Astrocyte (in vitro differentiated cells and primary cell): ENCODE data around the gene OTOGL. TPM values are rescaled to one million over a fixed set of nuclear protein-coding genes. Genes with fewer than 3 reads are reported as not detected.

Experiments
- DNase-seq: peaks from one replicate; pipeline ENCODE4 v3.0.0-alpha.2; 2010; ENCODE audit warnings: low read depth
- FAIRE-seq: peaks from 2 replicates; lab custom pipeline; 2011; peaks lifted over from hg19 to GRCh38; lab: Jason Lieb, UNC
- H2AFZ ChIP-seq: 2 replicates; pipeline ENCODE4 v1.6.0; 2012; ENCODE audit warnings: low read depth, low read length, inconsistent platforms
- H3K27ac ChIP-seq: 2 replicates; pipeline ENCODE4 v1.5.1; 2011; ENCODE audit warnings: low read depth, low read length, inconsistent platforms
- H3K27me3 ChIP-seq: 2 replicates; pipeline ENCODE4 v1.6.0; 2011; ENCODE audit warnings: low read length, inconsistent platforms; ENCODE audit not compliant: insufficient read depth
- H3K36me3 ChIP-seq: 2 replicates; pipeline ENCODE4 v1.5.1; 2011; ENCODE audit warnings: low read length, inconsistent platforms; ENCODE audit not compliant: insufficient read depth
- H3K4me1 ChIP-seq: 2 replicates; pipeline ENCODE4 v1.5.1; 2011; ENCODE audit warnings: low read length, inconsistent platforms; ENCODE audit not compliant: insufficient read depth
- H3K4me2 ChIP-seq: 2 replicates; pipeline ENCODE4 v1.6.0; 2012; ENCODE audit warnings: low read length, inconsistent platforms
- H3K4me3 ChIP-seq: 2 replicates; pipeline ENCODE4 v1.5.1; 2011; ENCODE audit warnings: low read depth, mild to moderate bottlenecking, low read length, inconsistent platforms; ENCODE audit not compliant: insufficient read depth
- H3K79me2 ChIP-seq: 2 replicates; pipeline ENCODE4 v1.6.0; 2012; ENCODE audit warnings: mild to moderate bottlenecking, low read length, inconsistent platforms; ENCODE audit not compliant: insufficient read depth
- H3K9ac ChIP-seq: 2 replicates; pipeline ENCODE4 v1.6.0; 2012; ENCODE audit warnings: mild to moderate bottlenecking, low read length, inconsistent platforms
- H3K9me3 ChIP-seq: 2 replicates; pipeline ENCODE4 v1.5.1; 2012; ENCODE audit warnings: low read depth, mild to moderate bottlenecking, low read length, inconsistent platforms; ENCODE audit not compliant: insufficient read depth
- H4K20me1 ChIP-seq: 2 replicates; pipeline ENCODE4 v1.6.0; 2012; ENCODE audit warnings: low read length, inconsistent platforms; ENCODE audit not compliant: insufficient read depth
- H3K27ac Mint-ChIP-seq: one replicate; pipeline ENCODE4 v1.8.0; 2021; ENCODE audit warnings: mild to moderate bottlenecking, mixed read lengths; ENCODE audit not compliant: unreplicated experiment
- H3K27me3 Mint-ChIP-seq: one replicate; pipeline ENCODE4 v1.8.0; 2021; ENCODE audit warnings: low read depth, mixed read lengths; ENCODE audit not compliant: unreplicated experiment
- H3K36me3 Mint-ChIP-seq: one replicate; pipeline ENCODE4 v1.8.0; 2021; ENCODE audit warnings: low read depth, mixed read lengths; ENCODE audit not compliant: unreplicated experiment
- H3K4me1 Mint-ChIP-seq: one replicate; pipeline ENCODE4 v1.8.0; 2021; ENCODE audit warnings: low read depth, mixed read lengths; ENCODE audit not compliant: unreplicated experiment
- H3K4me3 Mint-ChIP-seq: one replicate; pipeline ENCODE4 v1.8.0; 2021; ENCODE audit warnings: mild to moderate bottlenecking, moderate library complexity, mixed read lengths; ENCODE audit not compliant: unreplicated experiment
- H3K9me3 Mint-ChIP-seq: one replicate; pipeline ENCODE4 v1.8.0; 2021; ENCODE audit warnings: mild to moderate bottlenecking, mixed read lengths; ENCODE audit not compliant: unreplicated experiment
- EZH2 ChIP-seq: IDR thresholded peaks from 2 replicates; pipeline ENCODE4 v1.6.1; 2012; ENCODE audit warnings: mild to moderate bottlenecking, low read length, inconsistent platforms; ENCODE audit not compliant: insufficient read depth
- total RNA-seq: library from RNA; stranded (reverse); gene quantifications from 2 replicates; pipeline ENCODE4 v1.2.1, GENCODE V29; 2021
- TF ChIP-seq, protein P1 (sequence below): IDR thresholded peaks from 2 replicates; pipeline ENCODE4 v1.5.1; 2011; ENCODE audit warnings: low read depth, mild to moderate bottlenecking, inconsistent platforms, low read length, moderate library complexity; ENCODE audit not compliant: insufficient read depth

The OTOGL gene
- total RNA-seq, 1 donor from 2014 or later = 0.16 TPM

DNA sequence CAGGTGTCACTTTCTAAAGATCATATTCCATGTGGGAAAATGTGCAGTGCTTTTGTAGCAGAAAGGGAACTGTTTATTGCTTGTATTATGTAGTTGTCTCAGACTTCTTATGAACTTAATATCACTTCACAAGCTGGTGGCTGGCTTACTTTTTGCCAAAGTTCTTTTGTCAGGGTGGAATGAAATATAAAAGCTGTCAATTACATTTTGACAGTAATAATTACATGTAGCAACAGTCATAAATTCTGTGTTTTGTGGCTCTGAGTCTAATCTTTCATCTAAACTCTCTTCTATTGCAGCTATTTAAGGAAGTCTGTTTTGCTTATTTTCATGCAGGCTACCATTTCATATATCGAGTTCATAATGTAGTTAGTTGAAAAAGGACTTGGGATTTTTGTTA is 106.6 kb downstream of the OTOGL start:
- Mint-ChIP-seq H3K4me1 (peaks cover 4% of the 10 kb centered on the region), H3K27me3 (no peaks in the 10 kb centered on the region), H3K9me3 (peaks cover 2% of the 10 kb centered on the region), H3K36me3 (no peaks in the 10 kb centered on the region), H3K4me3 (no peak overlapping the region), H3K27ac (no peak overlapping the region)
- H2AFZ ChIP-seq = no peak overlapping the region
- no peaks in the 10 kb centered on the region for H3K36me3 ChIP-seq
- no peaks in the 10 kb centered on the region for H3K27me3 ChIP-seq
- no peak for DNase-seq
- no peak for FAIRE-seq
- H3K4me1 ChIP-seq = no peaks in the 10 kb centered on the region
- no peaks in the 10 kb centered on the region for H4K20me1 ChIP-seq
- H3K79me2 ChIP-seq = no peaks in the 10 kb centered on the region
- H3K9ac ChIP-seq = no peak overlapping the region
- H3K9me3 ChIP-seq = no peaks in the 10 kb centered on the region
- H3K4me3 ChIP-seq = no peak overlapping the region
- H3K27ac ChIP-seq = no peak overlapping the region
- no peak overlapping the region for H3K4me2 ChIP-seq
- no peak for TF ChIP-seq EZH2
- TF ChIP-seq, protein P1, sequence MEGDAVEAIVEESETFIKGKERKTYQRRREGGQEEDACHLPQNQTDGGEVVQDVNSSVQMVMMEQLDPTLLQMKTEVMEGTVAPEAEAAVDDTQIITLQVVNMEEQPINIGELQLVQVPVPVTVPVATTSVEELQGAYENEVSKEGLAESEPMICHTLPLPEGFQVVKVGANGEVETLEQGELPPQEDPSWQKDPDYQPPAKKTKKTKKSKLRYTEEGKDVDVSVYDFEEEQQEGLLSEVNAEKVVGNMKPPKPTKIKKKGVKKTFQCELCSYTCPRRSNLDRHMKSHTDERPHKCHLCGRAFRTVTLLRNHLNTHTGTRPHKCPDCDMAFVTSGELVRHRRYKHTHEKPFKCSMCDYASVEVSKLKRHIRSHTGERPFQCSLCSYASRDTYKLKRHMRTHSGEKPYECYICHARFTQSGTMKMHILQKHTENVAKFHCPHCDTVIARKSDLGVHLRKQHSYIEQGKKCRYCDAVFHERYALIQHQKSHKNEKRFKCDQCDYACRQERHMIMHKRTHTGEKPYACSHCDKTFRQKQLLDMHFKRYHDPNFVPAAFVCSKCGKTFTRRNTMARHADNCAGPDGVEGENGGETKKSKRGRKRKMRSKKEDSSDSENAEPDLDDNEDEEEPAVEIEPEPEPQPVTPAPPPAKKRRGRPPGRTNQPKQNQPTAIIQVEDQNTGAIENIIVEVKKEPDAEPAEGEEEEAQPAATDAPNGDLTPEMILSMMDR = no peak

DNA sequence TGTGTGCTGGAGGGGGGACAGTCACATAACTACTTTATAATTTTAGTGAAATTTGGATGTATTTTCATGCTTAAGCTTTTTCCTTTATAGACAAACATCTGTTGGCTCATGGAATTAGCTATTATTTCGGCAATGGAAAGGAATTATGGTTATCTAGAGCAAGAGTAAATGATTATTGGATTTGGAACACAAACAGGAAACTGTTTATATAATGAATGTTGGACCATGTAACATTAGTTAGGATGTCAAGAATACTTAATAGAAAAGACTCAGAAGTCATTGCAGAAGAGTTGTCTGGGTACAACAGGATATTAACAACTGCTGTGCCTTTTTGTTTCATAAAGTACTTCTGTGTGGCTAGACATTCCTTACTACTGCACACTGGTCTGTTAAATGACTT is 108.7 kb downstream of the OTOGL start:
- no peak for FAIRE-seq
- Mint-ChIP-seq H3K36me3 (no peaks in the 10 kb centered on the region), H3K9me3 (no peaks in the 10 kb centered on the region), H3K27me3 (no peaks in the 10 kb centered on the region), H3K4me3 (no peak overlapping the region), H3K27ac (no peak overlapping the region), H3K4me1 (peaks cover 12% of the 10 kb centered on the region)
- no peak for DNase-seq
- no peaks in the 10 kb centered on the region for H3K79me2 ChIP-seq
- no peaks in the 10 kb centered on the region for H3K36me3 ChIP-seq
- no peak overlapping the region for H3K9ac ChIP-seq
- no peaks in the 10 kb centered on the region for H3K9me3 ChIP-seq
- H4K20me1 ChIP-seq = no peaks in the 10 kb centered on the region
- no peak overlapping the region for H3K4me2 ChIP-seq
- no peak overlapping the region for H3K27ac ChIP-seq
- TF ChIP-seq, protein P1 = no peak
- no peak for TF ChIP-seq EZH2
- no peak overlapping the region for H2AFZ ChIP-seq
- H3K27me3 ChIP-seq = no peaks in the 10 kb centered on the region
- no peaks in the 10 kb centered on the region for H3K4me1 ChIP-seq
- H3K4me3 ChIP-seq = no peak overlapping the region

DNA sequence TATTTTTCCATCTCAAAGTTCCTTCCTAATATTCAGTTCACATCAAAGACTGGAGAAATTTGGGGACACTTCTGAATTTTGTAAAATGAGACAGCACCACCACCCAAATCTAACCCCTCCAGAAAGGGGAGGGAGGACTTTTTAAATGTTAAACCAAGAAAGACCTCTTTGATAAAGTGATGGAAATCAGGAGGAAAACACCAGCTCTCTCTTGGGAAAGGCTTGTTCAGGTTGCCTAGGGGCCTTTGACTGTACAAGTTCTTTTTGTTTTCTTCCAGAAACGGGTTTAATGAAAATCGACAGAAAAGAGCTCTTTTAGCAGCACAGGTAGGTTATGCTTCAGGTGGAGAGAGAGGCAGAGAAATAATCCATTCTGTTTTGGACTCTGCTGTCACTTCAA is 112.3 kb downstream of the OTOGL start:
- Histone ChIP-seq H3K27me3 (no peaks in the 10 kb centered on the region), H2AFZ (no peak overlapping the region), H3K36me3 (no peaks in the 10 kb centered on the region), H3K79me2 (no peaks in the 10 kb centered on the region), H3K9me3 (no peaks in the 10 kb centered on the region), H3K4me3 (no peak overlapping the region), H4K20me1 (no peaks in the 10 kb centered on the region), H3K4me1 (no peaks in the 10 kb centered on the region), H3K9ac (no peak overlapping the region), H3K27ac (no peak overlapping the region), H3K4me2 (no peak overlapping the region)
- Mint-ChIP-seq H3K27me3 (no peaks in the 10 kb centered on the region), H3K9me3 (no peaks in the 10 kb centered on the region), H3K4me1 (peaks cover 26% of the 10 kb centered on the region), H3K36me3 (no peaks in the 10 kb centered on the region), H3K27ac (no peak overlapping the region), H3K4me3 (no peak overlapping the region)
- FAIRE-seq (no peak), DNase-seq (no peak)
- TF ChIP-seq EZH2 = no peak
- TF ChIP-seq, protein P1 = no peak
